GM12878 (cell line): ENCODE results near the gene EPHA7.

ENCODE experiments used
- CBX5 ChIP-seq: sonication (generic); IDR thresholded peaks from 2 replicates; pipeline ENCODE4 v1.6.1; 2016; ENCODE audit warnings: low read depth, moderate library complexity, mild to moderate bottlenecking, inconsistent platforms
- EP300 ChIP-seq, 2 experiments: fragments of 150-350 bp in 1 of 2; IDR thresholded peaks; 2 replicates each; pipeline ENCODE4 v1.6.1; 2011 to 2012; ENCODE audit warnings: low read depth in 2 of 2, low read length in 2 of 2, borderline replicate concordance in 1 of 2, improper control_type of control experiment in 1 of 2, inconsistent platforms in 1 of 2; ENCODE audit not compliant: control insufficient read depth in 1 of 2
- JUND ChIP-seq: IDR thresholded peaks from 2 replicates; pipeline ENCODE4 v1.6.1; 2012; ENCODE audit warnings: low read depth, mild to moderate bottlenecking, low read length, improper control_type of control experiment, moderate library complexity
- POLR2A ChIP-seq: IDR thresholded peaks from 2 replicates; pipeline ENCODE4 v1.6.1; 2011; ENCODE audit warnings: low read depth, mild to moderate bottlenecking, low read length
- SREBF2 ChIP-seq: IDR thresholded peaks from 2 replicates; pipeline ENCODE4 v1.6.1; 2012; ENCODE audit warnings: mild to moderate bottlenecking, low read length
- TAF1 ChIP-seq: IDR thresholded peaks from 2 replicates; pipeline ENCODE4 v1.6.1; 2011; ENCODE audit warnings: mild to moderate bottlenecking, low read depth, low read length, borderline replicate concordance
- TF ChIP-seq, protein P1 (sequence below): IDR thresholded peaks from 2 replicates; pipeline ENCODE4 v1.6.1; 2012; ENCODE audit warnings: mild to moderate bottlenecking, low read depth, low read length

DNA sequence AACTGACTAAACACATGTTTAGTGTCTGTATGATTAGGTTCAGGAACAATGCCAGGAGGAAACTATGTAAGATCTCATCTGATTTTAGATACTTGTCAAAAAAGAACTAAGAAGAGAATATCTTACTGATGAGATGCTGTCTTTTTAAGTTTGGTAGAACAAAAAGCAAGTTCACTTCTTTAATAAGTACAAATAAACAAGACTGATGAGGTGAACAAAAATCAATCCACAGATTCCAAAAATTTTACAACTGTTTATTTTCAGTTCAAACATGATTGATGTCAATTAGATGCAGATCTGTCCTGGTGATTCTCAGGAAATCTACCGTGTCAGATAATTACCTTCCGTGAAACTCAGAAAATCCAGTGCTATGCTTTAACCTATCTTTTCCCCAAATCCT is 24.9 kb downstream of the EPHA7 start:
- no peak for TF ChIP-seq TAF1
- no peak for TF ChIP-seq POLR2A
- no peak for TF ChIP-seq CBX5
- TF ChIP-seq, protein P1, sequence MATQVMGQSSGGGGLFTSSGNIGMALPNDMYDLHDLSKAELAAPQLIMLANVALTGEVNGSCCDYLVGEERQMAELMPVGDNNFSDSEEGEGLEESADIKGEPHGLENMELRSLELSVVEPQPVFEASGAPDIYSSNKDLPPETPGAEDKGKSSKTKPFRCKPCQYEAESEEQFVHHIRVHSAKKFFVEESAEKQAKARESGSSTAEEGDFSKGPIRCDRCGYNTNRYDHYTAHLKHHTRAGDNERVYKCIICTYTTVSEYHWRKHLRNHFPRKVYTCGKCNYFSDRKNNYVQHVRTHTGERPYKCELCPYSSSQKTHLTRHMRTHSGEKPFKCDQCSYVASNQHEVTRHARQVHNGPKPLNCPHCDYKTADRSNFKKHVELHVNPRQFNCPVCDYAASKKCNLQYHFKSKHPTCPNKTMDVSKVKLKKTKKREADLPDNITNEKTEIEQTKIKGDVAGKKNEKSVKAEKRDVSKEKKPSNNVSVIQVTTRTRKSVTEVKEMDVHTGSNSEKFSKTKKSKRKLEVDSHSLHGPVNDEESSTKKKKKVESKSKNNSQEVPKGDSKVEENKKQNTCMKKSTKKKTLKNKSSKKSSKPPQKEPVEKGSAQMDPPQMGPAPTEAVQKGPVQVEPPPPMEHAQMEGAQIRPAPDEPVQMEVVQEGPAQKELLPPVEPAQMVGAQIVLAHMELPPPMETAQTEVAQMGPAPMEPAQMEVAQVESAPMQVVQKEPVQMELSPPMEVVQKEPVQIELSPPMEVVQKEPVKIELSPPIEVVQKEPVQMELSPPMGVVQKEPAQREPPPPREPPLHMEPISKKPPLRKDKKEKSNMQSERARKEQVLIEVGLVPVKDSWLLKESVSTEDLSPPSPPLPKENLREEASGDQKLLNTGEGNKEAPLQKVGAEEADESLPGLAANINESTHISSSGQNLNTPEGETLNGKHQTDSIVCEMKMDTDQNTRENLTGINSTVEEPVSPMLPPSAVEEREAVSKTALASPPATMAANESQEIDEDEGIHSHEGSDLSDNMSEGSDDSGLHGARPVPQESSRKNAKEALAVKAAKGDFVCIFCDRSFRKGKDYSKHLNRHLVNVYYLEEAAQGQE, result no peak
- TF ChIP-seq JUND, result no peak
- no peak for TF ChIP-seq EP300 (IDR thresholded peaks at IDR 0.05; ENCODE audit: borderline replicate concordance in 1 of 2, control insufficient read depth in 1 of 2, low read depth in 2 of 2, low read length in 2 of 2)
- no peak for TF ChIP-seq SREBF2
